Stomach (tissue), 9 donors: ENCODE results near the gene ZNF396. TPM values are rescaled to one million over a fixed set of nuclear protein-coding genes. Genes with fewer than 3 reads are reported as not detected.

Experiments used
- DNase-seq, 2 donors: peaks; one replicate each; pipeline versions ENCODE4 v3.0.0 to v3.0.0-alpha.2; 2013 to 2019
- H3K27ac ChIP-seq, 5 donors: fragments of 200-600 bp in 4 of 5; sonication (generic) in 4 of 5; one replicate each; pipeline ENCODE4 v1.5.1; 2013 to 2019; ENCODE audit warnings: mild to moderate bottlenecking in 1 of 5, moderate library complexity in 1 of 5
- H3K27me3 ChIP-seq, 3 donors: fragments of 200-600 bp; sonication (generic); one replicate each; pipeline ENCODE4 v1.5.1; 2017 to 2019; ENCODE audit warnings: mixed run types in 1 of 3
- H3K36me3 ChIP-seq, 4 donors: fragments of 200-600 bp; sonication (generic); 1 replicate in 3 of 4; 2 replicates in 1 of 4; pipeline ENCODE4 v1.5.1; 2016 to 2019
- H3K4me1 ChIP-seq, 4 donors: fragments of 200-600 bp; sonication (generic); one replicate each; pipeline ENCODE4 v1.5.1; 2016 to 2019
- H3K4me3 ChIP-seq, 4 donors: fragments of 200-600 bp; sonication (generic) in 3 of 4; one replicate each; pipeline ENCODE4 v1.5.1; 2016 to 2019; ENCODE audit warnings: mild to moderate bottlenecking in 1 of 4
- H3K9me3 ChIP-seq, 4 donors: fragments of 200-600 bp; sonication (generic); one replicate each; pipeline ENCODE4 v1.5.1; 2016 to 2019
- EP300 ChIP-seq: sonication (generic); formaldehyde crosslinking; IDR thresholded peaks from one replicate; pipeline ENCODE4 v1.6.1; 2017; ENCODE audit warnings: antibody characterized with exemption
- POLR2A ChIP-seq, 4 donors: fragments of 450-650 bp; IDR thresholded peaks; one replicate each; pipeline ENCODE4 v1.6.1; 2016; ENCODE audit warnings: antibody characterized with exemption in 4 of 4, control low read depth in 2 of 4, mild to moderate bottlenecking in 1 of 4, moderate library complexity in 1 of 4
- POLR2AphosphoS5 ChIP-seq, 3 donors: sonication (generic); formaldehyde crosslinking; IDR thresholded peaks; one replicate each; pipeline ENCODE4 v1.6.1; 2016; ENCODE audit warnings: antibody characterized with exemption in 3 of 3
- WGBS, 5 donors: extraction: QIAGEN DNeasy Blood & Tissue Kit in 3 of 5; methylation state at CpG; one replicate each; pipeline versions ENCODE4 v1.1.5 to v1.1.7; 2013 to 2018; 5-methylcytosine and 5-hydroxymethylcytosine counted together
- intact Hi-C: fragments of 100-400 bp; cut with DNase I; formaldehyde crosslinking; loops from one replicate; pipeline ENCODE4 v1.15.1; 2023; ENCODE audit warnings: low total_unique reads
- polyA plus RNA-seq, 3 donors: library from polyadenylated mRNA; stranded (reverse); fragments of 200-250 nt; gene quantifications; one replicate each; pipeline ENCODE4 v1.2.3, GENCODE V29; 2013
- total RNA-seq, 5 donors: library from RNA; depleted of rRNA; stranded (reverse); fragments of >200 nt; gene quantifications; one replicate each; pipeline versions ENCODE4 v1.1.0 to v1.2.3, GENCODE V29; 2014 to 2016
- TF ChIP-seq, protein P1 (sequence below), 7 experiments: fragments of 450-650 bp in 4 of 7; fragments of 200-600 bp in 3 of 7; sonication (generic) in 3 of 7; IDR thresholded peaks; one replicate each; pipeline ENCODE4 v1.5.1; 2016 to 2019; ENCODE audit warnings: antibody characterized with exemption in 7 of 7, control low read depth in 2 of 7, mild to moderate bottlenecking in 1 of 7
- donor health status: healthy with polysubstance abuse.
- donor health status: Bipolar disorder and iron deficiency.
- donor health status: healthy.

Gene ZNF396
- total and polyA plus RNA-seq, 8 donors, result 1.3 to 7.6 (median 4.3) TPM; not detected in 1

DNA sequence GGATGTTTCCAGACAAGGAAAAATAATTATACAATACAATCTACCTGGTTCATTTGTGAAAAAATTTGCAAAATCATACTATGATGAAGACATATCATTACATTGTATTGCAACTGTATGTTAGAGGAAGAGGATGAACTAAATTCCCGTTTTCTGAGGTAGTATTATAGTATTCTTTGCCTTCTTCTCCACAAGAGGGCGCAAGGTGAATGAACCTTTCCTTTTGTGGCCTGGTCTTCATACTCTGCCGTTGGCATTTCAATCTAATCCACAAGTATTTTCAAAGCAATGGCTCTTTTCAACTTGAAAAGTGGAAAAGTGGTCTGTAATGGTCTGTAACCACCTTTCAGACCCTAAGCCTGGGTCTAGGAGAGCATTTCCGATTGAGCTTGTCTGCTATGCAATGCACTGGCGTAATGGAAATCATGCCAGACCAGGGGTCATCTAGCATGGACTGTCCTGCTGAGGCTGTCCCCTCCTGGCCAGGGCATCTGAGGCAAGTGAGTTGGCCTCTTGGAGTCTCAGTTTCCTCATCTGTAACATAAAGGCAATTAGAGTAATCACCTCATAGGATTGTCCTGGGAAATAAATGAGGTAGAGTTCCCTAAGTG lies 30.8 kb upstream of the ZNF396 start:
- H3K4me1 ChIP-seq, result peaks cover 0 to 28% (median 12%) of the 10 kb centered on the region in 4 donors
- H3K27ac ChIP-seq, result no peak overlapping the region
- 31 to 36% (median 34%) methylated on average over 5 of the region's 5 CpGs for WGBS, 5 donors
- intact Hi-C loops, result no loop called here
- DNase-seq, result peak; percentile 39 to 88
- no peaks in the 10 kb centered on the region for H3K36me3 ChIP-seq
- H3K27me3 ChIP-seq, result no peaks in the 10 kb centered on the region
- no peak overlapping the region for H3K4me3 ChIP-seq
- TF ChIP-seq, protein P1, sequence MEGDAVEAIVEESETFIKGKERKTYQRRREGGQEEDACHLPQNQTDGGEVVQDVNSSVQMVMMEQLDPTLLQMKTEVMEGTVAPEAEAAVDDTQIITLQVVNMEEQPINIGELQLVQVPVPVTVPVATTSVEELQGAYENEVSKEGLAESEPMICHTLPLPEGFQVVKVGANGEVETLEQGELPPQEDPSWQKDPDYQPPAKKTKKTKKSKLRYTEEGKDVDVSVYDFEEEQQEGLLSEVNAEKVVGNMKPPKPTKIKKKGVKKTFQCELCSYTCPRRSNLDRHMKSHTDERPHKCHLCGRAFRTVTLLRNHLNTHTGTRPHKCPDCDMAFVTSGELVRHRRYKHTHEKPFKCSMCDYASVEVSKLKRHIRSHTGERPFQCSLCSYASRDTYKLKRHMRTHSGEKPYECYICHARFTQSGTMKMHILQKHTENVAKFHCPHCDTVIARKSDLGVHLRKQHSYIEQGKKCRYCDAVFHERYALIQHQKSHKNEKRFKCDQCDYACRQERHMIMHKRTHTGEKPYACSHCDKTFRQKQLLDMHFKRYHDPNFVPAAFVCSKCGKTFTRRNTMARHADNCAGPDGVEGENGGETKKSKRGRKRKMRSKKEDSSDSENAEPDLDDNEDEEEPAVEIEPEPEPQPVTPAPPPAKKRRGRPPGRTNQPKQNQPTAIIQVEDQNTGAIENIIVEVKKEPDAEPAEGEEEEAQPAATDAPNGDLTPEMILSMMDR (IDR thresholded peaks at IDR 0.05), result peak in 5 of 7 experiments; percentile 35 to 80 (median 76)
- TF ChIP-seq POLR2A (IDR thresholded peaks at IDR 0.05), result no peak
- no peaks in the 10 kb centered on the region for H3K9me3 ChIP-seq

DNA sequence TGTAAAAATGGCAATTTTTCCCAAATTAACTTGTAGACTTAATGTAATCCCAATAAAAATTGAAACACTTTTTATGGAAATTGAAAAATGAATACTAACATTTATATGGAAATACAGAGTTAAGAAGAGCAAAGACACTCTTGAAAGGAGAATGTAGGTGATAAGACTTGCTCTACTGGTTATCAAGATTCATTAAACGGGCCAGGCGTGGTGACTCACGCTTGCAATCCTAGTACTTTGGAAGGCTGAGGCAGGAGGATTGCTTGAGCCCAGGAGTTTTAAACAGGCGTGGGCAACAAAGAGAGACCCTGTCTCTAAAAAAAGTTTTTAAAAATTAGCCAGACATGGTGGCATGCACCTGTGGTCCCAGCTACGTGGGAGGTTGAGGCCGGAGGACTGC lies 29.5 kb upstream of the ZNF396 start:
- Histone ChIP-seq H3K27me3 (no peaks in the 10 kb centered on the region), H3K4me3 (no peak overlapping the region), H3K36me3 (no peaks in the 10 kb centered on the region), H3K27ac (no peak overlapping the region), H3K4me1 (peaks cover 0 to 24% (median 11%) of the 10 kb centered on the region in 4 donors), H3K9me3 (no peaks in the 10 kb centered on the region)
- no peak for TF ChIP-seq POLR2AphosphoS5 (IDR thresholded peaks at IDR 0.05)
- no peak for TF ChIP-seq POLR2A (IDR thresholded peaks at IDR 0.05)
- TF ChIP-seq, protein P1 (IDR thresholded peaks at IDR 0.05), result no peak
- TF ChIP-seq EP300, result no peak
- no peak for DNase-seq
- whole genome bisulfite sequencing, 5 donors, result 54 to 65% (median 63%) methylated on average over 6 of the region's 6 CpGs
- intact Hi-C loops, result no loop called here

DNA sequence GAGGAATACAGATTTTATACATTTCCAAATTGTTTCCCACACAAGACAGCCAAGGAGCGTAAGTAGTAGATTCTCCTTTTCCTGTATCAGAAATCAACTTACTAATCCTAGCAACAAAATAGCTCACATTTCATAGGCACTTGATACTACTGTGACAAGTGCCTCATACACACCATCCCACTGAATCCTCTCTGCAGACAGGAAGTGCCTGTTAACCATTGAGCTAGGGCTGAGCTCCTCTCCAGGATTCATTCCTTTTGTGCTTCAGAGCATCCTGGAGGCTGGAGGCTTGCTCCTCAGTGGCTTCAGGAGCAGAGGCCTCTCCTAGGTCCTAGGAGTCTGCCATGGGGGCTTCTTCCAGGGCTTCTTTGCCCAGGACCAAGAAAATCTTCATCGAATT lies 20.8 kb upstream of the ZNF396 start:
- Histone ChIP-seq H3K27ac (no peak overlapping the region), H3K9me3 (no peaks in the 10 kb centered on the region), H3K4me1 (no peaks in the 10 kb centered on the region), H3K27me3 (peaks cover 0 to 5% (median 0%) of the 10 kb centered on the region in 3 donors), H3K36me3 (no peaks in the 10 kb centered on the region), H3K4me3 (no peak overlapping the region)
- TF ChIP-seq, protein P1 (IDR thresholded peaks at IDR 0.05), result no peak
- TF ChIP-seq POLR2A (IDR thresholded peaks at IDR 0.05), result no peak
- TF ChIP-seq EP300, result no peak
- no peak for TF ChIP-seq POLR2AphosphoS5 (IDR thresholded peaks at IDR 0.05)
- no peak for DNase-seq
- WGBS, 5 donors, result 92 to 96% (median 93%) methylated on average over 2 of the region's 2 CpGs
- intact Hi-C loops, result no loop called here

DNA sequence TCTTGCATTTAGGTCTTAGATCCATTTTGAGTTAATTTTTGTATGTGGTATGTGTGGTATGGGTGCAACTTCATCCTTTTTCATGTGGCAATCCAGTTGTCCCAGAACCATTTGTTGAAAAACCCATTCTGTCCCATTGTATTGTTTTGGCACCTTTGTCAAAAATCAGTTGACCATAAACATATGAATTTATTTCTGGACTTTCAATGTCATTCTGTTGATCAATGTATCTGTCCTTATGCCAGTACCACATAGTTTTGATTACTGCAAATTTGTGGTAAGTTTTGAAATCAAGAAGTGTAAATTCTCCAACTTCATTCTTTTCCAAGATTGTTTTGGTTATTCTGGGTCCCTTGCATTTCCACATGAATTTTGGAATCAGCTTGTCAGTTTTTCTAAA lies 16.6 kb upstream of the ZNF396 start:
- DNase-seq, result no peak
- intact Hi-C loops, result no loop called here

More for the DNA sequence above, 16.6 kb upstream of the ZNF396 start:
- H3K36me3 ChIP-seq, result no peaks in the 10 kb centered on the region
- H3K9me3 ChIP-seq, result no peaks in the 10 kb centered on the region
- H3K4me1 ChIP-seq, result no peaks in the 10 kb centered on the region
- no peak overlapping the region for H3K27ac ChIP-seq
- H3K4me3 ChIP-seq, result no peak overlapping the region
- TF ChIP-seq EP300, result no peak
- TF ChIP-seq POLR2AphosphoS5 (IDR thresholded peaks at IDR 0.05), result no peak
- TF ChIP-seq, protein P1 (IDR thresholded peaks at IDR 0.05), result no peak
- TF ChIP-seq POLR2A (IDR thresholded peaks at IDR 0.05), result no peak
- H3K27me3 ChIP-seq, result peaks cover 0 to 5% (median 0%) of the 10 kb centered on the region in 3 donors
